Measurements from ENCODE around the gene SSH2.

- TF ChIP-seq EZH2phosphoT487 (IDR thresholded peaks at IDR 0.05; ENCODE audit: insufficient read depth, low read depth) (no peak), EZH2 (IDR thresholded peaks at IDR 0.05; ENCODE audit: insufficient read depth, poor library complexity, severe bottlenecking) (no peak)
Observed at GRCh38 chr17:29789196-29790170, 140.5 kb downstream of the SSH2 start.

Measured in GM23248 (cell line).